Breast epithelium (tissue), 3 donors: ENCODE results near the gene SPTLC2.
"Not testable (repeated sequence)": the region's sequence is repeated elsewhere in the genome, so short reads cannot be mapped to it uniquely, and the experiment has no call there.

Experiments used
- POLR2A ChIP-seq: fragments of 450-650 bp; IDR thresholded peaks from one replicate; pipeline ENCODE4 v1.6.1; 2016; ENCODE audit warnings: antibody characterized with exemption, mild to moderate bottlenecking, moderate library complexity
- POLR2AphosphoS5 ChIP-seq, 3 donors: sonication (generic); formaldehyde crosslinking; IDR thresholded peaks; one replicate each; pipeline ENCODE4 v1.6.1; 2017; ENCODE audit warnings: antibody characterized with exemption in 3 of 3
- TF ChIP-seq, protein P1 (sequence below), 3 donors: fragments of 450-650 bp; IDR thresholded peaks; one replicate each; pipeline ENCODE4 v1.5.1; 2016 to 2017; ENCODE audit warnings: antibody characterized with exemption in 3 of 3, mild to moderate bottlenecking in 3 of 3, moderate library complexity in 3 of 3

- TF ChIP-seq, protein P1, sequence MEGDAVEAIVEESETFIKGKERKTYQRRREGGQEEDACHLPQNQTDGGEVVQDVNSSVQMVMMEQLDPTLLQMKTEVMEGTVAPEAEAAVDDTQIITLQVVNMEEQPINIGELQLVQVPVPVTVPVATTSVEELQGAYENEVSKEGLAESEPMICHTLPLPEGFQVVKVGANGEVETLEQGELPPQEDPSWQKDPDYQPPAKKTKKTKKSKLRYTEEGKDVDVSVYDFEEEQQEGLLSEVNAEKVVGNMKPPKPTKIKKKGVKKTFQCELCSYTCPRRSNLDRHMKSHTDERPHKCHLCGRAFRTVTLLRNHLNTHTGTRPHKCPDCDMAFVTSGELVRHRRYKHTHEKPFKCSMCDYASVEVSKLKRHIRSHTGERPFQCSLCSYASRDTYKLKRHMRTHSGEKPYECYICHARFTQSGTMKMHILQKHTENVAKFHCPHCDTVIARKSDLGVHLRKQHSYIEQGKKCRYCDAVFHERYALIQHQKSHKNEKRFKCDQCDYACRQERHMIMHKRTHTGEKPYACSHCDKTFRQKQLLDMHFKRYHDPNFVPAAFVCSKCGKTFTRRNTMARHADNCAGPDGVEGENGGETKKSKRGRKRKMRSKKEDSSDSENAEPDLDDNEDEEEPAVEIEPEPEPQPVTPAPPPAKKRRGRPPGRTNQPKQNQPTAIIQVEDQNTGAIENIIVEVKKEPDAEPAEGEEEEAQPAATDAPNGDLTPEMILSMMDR (IDR thresholded peaks at IDR 0.05) = not testable (repeated sequence)
- not testable (repeated sequence) for TF ChIP-seq POLR2A; POLR2AphosphoS5 (IDR thresholded peaks at IDR 0.05)
These were observed 79.5 kb downstream of the SPTLC2 start for GRCh38 chr14:77536951-77537350.
